ENCODE measurements around the gene CROT.

The CROT gene

DNA sequence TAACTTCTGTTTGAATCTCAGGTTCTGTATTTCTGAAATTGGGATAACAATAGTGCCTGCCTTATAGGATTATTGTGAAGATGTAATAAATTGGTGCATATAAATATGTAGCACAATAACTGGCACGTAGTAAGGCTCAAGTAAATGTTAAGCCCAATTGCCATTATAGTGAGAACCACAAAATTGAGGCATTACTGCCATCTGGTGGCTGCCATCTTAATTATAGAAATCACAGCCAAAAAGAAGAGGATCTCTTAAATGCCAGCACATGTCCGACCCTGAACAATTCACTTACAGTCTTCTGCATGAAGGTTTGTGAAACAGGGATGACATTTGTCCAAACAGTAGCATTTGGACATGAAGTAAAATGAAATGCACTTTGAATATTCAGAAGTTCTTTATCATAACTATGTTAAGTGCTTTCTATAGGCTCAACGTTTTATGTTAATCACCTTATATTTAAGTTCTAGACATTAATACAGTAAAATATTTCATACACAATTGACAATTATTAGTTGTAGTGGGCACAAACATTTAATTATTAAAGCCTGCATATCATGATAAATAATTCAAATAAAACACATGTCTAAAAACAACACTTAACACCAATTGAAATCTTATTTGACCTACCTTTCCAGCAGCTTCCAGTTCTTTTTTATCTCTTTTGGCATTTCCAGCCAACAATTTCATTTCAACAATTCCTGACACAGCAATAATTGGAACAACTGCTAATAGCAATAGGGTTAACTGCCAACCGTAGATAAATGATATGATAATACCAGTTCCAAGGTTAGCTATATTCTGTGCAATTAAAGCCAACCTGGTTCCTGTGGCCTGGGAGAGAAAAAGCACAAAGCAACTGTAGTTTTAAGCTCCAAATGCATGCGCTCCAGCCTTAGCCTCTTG lies 71.5 kb downstream of the CROT start:
- DNase-seq: peak; percentile 50

DNA sequence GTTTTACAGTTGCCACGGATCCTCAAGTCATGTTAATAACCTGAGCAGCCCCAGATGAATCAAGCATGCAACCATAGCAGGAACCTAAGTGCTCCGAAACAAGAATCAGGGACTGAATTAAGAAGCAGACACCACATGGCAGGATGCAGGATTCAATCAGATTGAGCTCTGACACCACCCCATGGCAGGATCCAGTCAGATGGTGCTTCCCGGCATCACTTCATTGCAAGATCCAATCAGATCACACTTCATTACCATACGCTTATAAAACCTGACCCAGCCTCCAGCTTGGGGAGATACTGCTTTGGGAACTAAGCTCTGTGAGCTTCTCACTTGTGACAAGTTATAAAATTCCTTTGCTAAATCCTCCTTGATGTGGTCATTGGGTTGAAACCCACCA lies 74.7 kb downstream of the CROT start:
- DNase-seq: no peak

- DNase-seq: no peak
These were observed 78.6 kb downstream of the CROT start for GRCh38 chr7:87424075-87424474.

- no peak for DNase-seq
These were observed 80.7 kb downstream of the CROT start for GRCh38 chr7:87426160-87426559.

- no peak for DNase-seq
These were observed 81.8 kb downstream of the CROT start for GRCh38 chr7:87427288-87427687.

DNA sequence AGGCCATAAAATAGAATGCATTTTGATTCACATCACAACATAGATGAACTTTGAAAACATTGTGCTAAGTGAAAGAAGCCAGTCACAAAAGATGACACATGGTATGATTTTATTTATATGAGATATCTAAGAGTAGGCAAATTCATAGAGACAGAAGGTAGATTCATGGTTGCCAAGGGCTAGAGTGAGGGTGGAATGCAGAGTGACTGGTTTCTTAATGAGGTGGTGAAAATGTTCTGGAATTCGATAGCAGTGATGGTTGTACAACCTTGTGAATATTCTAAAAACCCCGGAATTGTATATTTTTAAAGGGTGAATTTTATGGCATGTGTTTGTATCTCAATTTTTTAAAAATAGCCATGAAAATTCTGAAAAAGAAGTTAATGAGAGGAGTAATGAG lies 87.1 kb downstream of the CROT start:
- no peak for DNase-seq

DNA sequence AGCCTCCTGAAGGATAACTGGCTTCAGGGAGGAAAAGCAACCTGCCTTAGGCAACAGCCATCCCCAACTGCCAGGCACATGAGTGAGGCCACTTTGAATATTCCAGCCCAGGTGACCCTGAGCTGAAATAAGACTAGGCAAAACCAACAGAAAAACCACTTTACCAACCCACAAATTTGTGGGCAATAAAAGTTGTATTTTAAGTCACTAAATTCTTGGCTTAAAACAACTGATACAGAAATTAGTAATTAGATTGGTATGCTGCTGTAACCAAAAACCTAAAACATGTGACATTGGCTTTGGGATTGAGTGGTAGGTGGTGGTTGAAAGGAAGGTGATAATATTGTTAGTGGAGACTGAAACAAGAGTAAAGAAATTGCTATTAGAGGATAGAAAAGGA lies 90.1 kb downstream of the CROT start:
- DNase-seq: no peak

- DNase-seq: no peak
These were observed 100.4 kb downstream of the CROT start for GRCh38 chr7:87445897-87446296.

DNA sequence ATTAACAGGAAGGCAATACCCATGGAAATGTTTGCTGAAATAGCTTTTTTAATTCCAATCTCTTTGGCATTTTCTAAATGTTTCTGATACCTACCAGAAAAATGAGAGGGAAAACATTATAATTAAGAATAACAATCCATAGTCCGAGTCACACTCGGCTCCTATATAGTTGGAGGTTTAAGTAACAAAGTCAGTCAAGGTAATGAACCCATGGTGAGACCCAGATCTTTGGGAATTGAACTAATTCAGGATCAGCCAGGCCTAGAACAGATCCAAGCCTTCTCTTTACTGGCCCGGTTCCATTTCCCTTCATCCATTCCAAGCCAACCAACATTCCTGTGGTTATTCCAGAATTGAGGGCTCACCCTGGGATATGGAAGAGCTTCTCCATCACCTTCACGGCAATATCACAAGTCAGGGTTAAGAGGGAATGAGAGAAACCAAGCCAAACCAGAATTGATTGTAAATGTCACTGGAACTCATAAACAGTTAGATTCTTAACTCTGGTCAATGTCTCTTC lies 101.7 kb downstream of the CROT start:
- no peak for DNase-seq

GRCh38 chr7:87448388-87448787 lies 102.9 kb downstream of the CROT start:
- DNase-seq: peak; percentile 11
